RPMI8226 (cell line): ENCODE results near the gene ARHGEF17.
A peak's percentile ranks its signal among the peaks of the same experiment; 100 is the strongest.

Experiments
- DNase-seq: peaks from one replicate; pipeline ENCODE4 v3.0.0-alpha.2; 2015

Gene ARHGEF17

GRCh38 chr11:73308003-73308960, at the start of gene ARHGEF17:
TSS of gene ARHGEF17 (plus strand) at chr11:73308276. CDS start at chr11:73308639, 363 bp downstream.
- peak; percentile 72 for DNase-seq

GRCh38 chr11:73259406-73260126, 48.5 kb upstream of the ARHGEF17 start:
- no peak for DNase-seq

GRCh38 chr11:73260127-73260457, 48.0 kb upstream of the ARHGEF17 start:
- no peak for DNase-seq

GRCh38 chr11:73262851-73263495, 45.1 kb upstream of the ARHGEF17 start:
- no peak for DNase-seq

GRCh38 chr11:73263640-73264039, 44.4 kb upstream of the ARHGEF17 start:
- DNase-seq, result no peak

- DNase-seq, result no peak
Measured at GRCh38 chr11:73265278-73265810, 42.7 kb upstream of the ARHGEF17 start.

GRCh38 chr11:73265853-73266645, 42.0 kb upstream of the ARHGEF17 start:
- no peak for DNase-seq

GRCh38 chr11:73266646-73267020, 41.4 kb upstream of the ARHGEF17 start:
- DNase-seq, result no peak

GRCh38 chr11:73267122-73267846, 40.8 kb upstream of the ARHGEF17 start:
- DNase-seq, result no peak

GRCh38 chr11:73267906-73268540, 40.1 kb upstream of the ARHGEF17 start:
- no peak for DNase-seq

- DNase-seq, result no peak
Measured at GRCh38 chr11:73268671-73269271, 39.3 kb upstream of the ARHGEF17 start.

GRCh38 chr11:73269459-73270015, 38.5 kb upstream of the ARHGEF17 start:
- peak; percentile 39 for DNase-seq

- peak; percentile 69 for DNase-seq
Measured at GRCh38 chr11:73270016-73270854, 37.8 kb upstream of the ARHGEF17 start.

- DNase-seq, result peak; percentile 38
Measured at GRCh38 chr11:73270855-73271477, 37.1 kb upstream of the ARHGEF17 start.

- DNase-seq, result peak; percentile 70
Measured at GRCh38 chr11:73271478-73271865, 36.6 kb upstream of the ARHGEF17 start.

GRCh38 chr11:73271936-73272679, 36.0 kb upstream of the ARHGEF17 start, which contains the start of gene P2RY6:
TSS of gene P2RY6 (plus strand) at chr11:73272338. CDS start at chr11:73296519, 24,181 bp downstream.
- DNase-seq, result peak; percentile 94

- DNase-seq, result no peak
Measured at GRCh38 chr11:73272680-73273038, 35.4 kb upstream of the ARHGEF17 start.
